COLO829 (cell line): ENCODE data around the gene ME2.
A peak's percentile ranks its signal among the peaks of the same experiment; 100 is the strongest.
"Not testable (repeated sequence)": the region's sequence is repeated elsewhere in the genome, so short reads cannot be mapped to it uniquely, and the experiment has no call there.

Experiments
- DNase-seq: peaks from one replicate; pipeline ENCODE4 v3.0.0; 2012; ENCODE audit warnings: low spot score

The ME2 gene

GRCh38 chr18:50878345-50879301, at the start of gene ME2:
ME2 (plus strand) TSS chr18:50879118; CDS start chr18:50895821, 16,703 bp downstream.
- DNase-seq = peak; percentile 75

- DNase-seq = no peak
These were observed 49.3 kb upstream of the ME2 start for GRCh38 chr18:50829644-50830043.

DNA sequence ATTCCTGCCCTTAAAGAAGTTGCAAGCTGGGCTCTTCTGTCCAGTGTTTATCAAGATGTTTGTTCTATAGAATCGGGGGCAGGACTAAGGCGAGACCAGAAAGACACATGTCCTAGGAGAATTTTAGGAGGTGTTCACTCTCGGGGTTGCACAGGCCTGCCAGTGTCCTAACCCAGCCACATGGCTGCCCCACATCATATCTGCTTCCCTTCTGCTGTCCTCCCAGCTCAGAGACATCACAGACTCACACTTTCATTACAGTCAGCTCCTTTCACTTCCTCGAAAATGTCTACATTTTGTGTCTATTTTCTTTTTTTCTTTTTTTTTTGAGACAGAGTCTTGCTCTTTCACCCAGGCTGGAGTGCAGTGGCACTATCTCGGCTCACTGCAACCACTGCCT, 48.4 kb upstream of the ME2 start:
- DNase-seq = no peak

- DNase-seq = no peak
These were observed 46.2 kb upstream of the ME2 start for GRCh38 chr18:50832754-50833153.

DNA sequence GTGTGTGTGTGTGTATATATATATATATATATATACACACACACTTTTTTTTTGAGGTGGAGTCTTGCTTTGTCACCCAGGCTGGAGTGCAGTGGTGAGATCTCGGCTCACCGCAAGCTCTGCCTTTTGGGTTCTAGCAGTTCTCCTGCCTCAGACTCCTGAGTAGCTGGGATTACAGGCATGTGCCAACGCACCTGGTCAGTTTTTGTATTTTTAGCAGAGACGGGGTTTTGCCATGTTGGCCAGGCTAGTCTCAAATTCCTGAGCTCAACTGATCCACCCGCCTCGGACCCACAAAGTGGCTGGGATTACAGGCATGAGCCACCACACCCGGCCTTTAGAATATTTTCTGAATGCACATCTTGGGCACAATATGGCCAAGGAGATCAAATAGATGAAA, 45.4 kb upstream of the ME2 start:
- not testable (repeated sequence) for DNase-seq

DNA sequence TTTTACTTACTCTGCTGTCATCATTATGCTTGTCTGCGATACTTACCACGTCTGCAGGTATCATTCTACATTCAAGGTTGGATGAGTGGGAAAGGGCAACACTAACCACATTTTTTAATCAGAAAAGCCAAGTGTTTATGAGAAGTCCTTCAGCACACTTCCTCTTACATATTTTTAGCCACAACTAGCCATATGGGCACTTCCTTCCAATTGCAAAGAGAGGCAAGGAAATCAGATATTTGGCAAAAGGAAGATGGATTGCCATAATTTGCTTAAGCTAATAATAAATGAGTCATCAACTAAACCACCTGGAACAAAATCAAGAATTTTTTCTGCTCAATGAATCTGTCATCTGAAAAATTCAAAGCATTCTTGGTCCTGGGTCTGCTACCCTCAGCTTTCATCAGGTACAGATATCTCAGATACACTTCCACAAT, 42.4 kb upstream of the ME2 start:
- peak; percentile 29 for DNase-seq

DNA sequence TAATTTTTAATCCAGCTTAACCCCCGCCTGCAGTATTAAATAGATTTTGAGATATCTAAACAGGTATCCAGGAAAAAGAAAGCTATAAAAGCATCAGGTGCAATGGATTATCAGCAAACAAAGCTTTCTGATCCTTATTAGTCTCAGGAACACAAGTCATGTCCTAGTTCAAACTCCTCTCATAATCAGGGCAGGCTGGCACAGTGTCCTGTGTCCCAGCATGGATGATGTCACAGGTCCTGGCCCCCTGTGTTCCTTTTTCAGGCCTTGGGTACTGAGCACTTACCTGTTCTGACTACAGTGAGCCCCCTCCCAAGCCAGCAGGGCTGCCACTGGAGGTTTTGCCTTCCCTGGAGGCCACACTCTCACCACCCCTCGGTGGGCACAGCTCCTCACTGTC, 39.6 kb upstream of the ME2 start:
- DNase-seq = no peak

- DNase-seq = no peak
These were observed 38.9 kb upstream of the ME2 start for GRCh38 chr18:50839996-50840395.

GRCh38 chr18:50842846-50843245, 36.1 kb upstream of the ME2 start:
- no peak for DNase-seq

GRCh38 chr18:50844554-50844953, 34.4 kb upstream of the ME2 start:
- DNase-seq = no peak

GRCh38 chr18:50844960-50845359, 34.0 kb upstream of the ME2 start:
- no peak for DNase-seq

DNA sequence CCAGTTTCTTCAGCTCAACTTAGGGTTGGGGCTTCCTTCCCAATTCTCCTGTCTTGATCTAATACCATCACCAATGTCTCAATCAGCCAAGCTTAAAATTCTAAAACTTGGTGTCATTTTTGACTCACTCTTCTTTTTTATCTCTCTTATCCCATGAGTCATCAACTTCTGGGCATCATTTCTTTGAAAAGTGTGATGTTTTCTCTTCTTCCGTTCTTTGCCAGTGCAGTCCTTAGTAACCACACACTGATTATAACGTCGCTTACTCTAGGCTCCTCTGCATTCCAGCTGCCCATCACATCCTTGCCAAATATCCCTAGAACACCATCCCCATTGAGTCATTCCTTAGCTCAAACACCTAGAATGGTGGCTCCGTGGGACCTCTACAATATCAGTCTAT, 31.7 kb upstream of the ME2 start:
- peak; percentile 14 for DNase-seq

DNA sequence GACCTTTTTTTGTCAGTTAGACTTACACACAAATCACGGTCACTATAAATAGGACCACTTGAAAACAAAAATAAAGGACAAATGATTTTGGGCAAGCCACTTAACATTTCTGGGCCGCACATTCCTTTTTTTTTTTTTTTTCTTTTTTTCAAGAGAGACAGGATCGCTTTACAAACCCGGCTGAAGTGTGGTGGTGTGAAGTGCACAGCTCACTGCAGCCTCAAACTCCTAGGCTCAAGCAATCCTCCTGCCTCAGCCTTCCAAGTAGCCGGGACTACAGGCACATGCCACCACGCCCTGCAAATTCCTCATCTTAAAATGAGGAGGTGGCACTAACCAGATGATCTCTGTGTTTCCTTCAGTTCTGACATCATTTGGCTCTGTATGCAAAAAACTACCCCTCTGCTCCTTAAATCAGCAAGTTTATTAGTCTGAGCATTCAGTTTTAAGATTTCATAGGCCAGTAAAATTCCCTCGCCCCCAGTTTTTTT, 30.8 kb upstream of the ME2 start:
- DNase-seq = no peak

DNA sequence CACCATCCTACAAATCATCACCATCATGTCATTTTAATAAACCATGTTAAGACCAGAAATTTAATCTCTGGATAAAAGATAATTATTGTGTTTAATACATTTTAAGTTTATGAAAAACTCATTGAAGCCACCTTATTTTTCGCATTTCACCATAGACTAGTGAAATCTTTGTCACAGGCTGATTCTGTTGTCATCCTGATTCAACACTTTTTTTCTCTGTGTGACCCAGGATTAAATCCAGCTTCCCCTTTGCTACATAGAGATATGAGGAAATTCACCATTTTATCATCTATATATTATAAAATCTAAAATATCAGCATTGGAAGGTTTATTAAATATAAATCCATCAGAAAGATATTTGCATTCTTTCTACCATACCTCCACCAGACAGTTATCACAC, 29.9 kb upstream of the ME2 start:
- DNase-seq = no peak

DNA sequence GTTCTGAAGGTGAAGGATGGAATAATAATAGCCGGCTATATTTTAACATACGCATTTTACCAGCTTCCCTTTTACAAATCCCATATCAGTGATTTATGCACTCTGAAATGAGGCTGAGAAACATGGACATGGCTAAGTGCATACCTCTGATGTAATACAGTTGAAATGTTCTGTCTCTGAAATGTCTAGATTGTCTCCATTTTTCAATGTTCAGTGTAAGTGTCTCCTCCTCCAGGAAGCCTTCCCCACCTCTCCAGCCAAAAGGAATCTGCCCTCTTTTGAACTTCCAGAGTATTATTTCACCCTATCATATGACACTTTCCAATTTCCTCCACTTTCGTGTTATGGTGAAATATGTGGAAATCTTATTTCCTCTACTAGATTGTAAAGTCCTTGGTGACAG, 29.5 kb upstream of the ME2 start:
- no peak for DNase-seq

DNA sequence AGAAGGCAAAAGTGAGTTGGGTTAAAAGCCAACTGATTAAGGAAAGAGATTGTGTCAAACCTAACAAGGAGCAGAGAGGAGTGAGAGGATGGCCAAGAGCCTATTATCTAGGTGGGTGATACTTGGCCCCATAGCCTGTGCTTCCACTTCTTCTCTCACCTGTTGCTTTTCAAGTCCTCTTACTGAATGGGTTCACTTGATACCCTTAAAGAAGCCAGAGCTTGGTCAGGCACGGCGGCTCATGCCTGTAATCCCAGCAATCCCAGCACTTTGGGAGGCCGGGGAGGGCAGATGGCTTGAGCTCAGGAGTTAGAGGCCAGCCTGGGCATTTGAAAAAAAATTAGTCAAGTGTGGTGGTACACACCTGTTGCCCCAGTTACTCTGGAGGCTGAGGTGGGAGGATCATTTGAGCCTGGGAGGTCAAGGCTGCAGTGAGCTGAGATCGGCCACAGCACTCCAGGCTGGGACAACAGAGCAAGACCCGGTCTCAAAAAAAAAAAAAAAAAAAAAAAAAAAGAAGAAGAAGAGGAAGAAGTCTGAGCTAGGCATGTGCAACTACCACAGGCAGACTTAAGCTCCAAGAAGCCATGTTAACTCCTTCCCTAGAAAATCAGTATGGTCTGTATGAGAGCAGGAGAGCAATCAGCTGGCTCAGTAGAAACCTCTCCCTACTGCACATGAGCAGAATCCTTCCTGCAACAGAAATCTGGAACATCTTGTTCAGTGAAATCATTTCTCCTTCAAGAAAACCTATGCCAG, 28.4 kb upstream of the ME2 start:
- no peak for DNase-seq

- peak; percentile 77 for DNase-seq
These were observed 25.1 kb upstream of the ME2 start for GRCh38 chr18:50853863-50854271.

DNA sequence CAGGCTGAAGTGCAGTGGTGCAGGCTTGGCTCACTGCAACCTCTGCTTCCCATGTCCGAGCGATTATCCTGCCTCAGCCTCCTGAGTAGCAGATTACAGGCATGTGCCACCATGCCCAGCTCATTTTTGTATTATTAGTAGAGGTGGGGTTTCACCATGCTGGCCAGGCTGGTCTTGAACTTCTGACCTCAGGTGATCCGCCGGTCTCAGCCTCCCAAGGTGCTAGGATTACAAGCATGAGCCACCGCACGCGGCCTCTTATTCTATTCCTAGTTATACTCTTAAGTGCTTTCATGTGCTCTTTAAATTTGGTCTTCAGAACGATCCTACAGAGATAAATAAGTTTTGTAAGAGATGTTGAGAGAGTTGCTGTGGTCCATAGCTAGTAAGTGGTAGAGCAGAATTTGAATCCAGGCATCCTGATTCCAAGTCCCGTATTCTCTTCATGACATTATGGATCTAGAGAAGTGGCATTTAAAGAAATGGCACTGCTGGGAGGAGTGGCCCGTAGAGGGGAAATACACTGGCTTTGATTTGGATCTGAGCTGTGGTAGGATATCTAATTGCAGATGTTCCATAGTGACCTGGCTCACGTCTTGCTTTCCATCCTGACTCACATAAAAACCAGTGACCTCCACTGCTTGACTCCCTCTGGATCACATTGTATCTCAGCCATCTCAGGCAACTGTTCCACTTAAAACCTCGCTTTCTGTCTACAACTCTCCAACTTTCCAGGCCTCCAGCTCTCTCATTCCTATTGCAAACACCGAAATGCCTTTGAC, 22.8 kb upstream of the ME2 start:
- DNase-seq = no peak

GRCh38 chr18:50857166-50857565, 21.8 kb upstream of the ME2 start:
- not testable (repeated sequence) for DNase-seq

- DNase-seq = no peak
These were observed 21.2 kb upstream of the ME2 start for GRCh38 chr18:50857694-50858093.

DNA sequence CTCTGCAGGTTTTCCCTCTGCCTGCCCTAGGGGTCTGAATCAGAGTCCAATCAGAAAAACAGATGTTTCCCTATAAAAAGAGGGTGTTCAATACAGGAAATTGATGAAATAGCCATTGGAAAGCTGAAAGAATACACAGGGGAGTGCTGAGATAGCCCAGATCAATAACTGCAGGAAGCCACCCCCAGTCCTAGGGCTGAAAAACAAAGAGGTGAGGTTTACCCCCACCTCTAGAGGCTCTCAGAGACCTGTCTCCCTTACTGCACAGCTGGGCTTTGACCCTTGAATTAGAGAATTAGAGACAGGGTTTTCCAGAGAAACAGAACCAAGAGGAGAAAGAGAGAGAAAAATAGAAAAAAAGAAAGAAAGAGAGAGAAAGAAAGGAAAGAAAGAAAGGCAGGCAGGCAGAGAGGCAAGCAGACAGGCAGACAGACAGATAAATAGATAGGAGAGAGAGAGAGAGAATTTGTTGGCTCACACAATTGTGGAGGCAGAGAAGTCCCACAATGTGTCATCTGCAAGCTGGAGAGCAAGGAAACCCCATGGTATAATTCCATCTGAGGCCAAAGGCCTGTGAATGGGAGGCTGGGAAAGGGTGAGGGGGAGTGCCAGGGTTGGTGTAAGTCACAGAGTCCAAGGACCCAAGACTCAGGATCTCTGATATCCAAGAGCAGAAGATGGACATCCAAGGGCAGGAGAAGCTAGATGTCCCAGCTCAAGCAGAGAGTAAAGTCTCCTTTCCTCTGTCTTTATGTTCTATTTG, 18.9 kb upstream of the ME2 start:
- no peak for DNase-seq
